ENCODE measurements around the gene FAM20B. TPM values are rescaled to one million over a fixed set of nuclear protein-coding genes. Genes with fewer than 3 reads are reported as not detected.
A peak's percentile ranks its signal among the peaks of the same experiment; 100 is the strongest.

The FAM20B gene
- total RNA-seq, 1 donor from 2014 or later = 31.4 TPM

DNA sequence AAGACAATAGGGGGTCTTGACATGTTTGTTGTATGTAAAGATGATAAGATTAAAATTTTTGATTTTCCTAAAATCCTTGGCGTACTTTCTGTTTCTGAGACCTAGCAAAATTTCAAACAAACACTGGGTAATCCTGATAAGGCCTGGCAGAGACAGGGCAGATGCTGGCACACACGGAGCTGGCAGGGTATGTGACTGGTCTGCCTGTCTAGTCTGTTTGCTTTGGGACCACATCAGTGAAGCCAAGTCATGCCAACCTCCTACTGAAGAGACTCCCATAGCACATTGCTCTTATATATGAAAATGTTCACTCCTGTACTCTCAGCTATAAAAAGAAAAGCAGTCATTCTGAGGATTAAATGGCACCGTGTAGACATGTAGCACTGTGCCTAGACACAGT, 70.2 kb downstream of the FAM20B start:
- H3K36me3 Mint-ChIP-seq (ENCODE audit: low read depth, unreplicated experiment) = peaks cover 58% of the 10 kb centered on the region
- peaks cover 26% of the 10 kb centered on the region for H3K4me1 Mint-ChIP-seq (ENCODE audit: unreplicated experiment)
- no peaks in the 10 kb centered on the region for H3K9me3 Mint-ChIP-seq (ENCODE audit: unreplicated experiment)
- no peak overlapping the region for H3K27ac Mint-ChIP-seq (ENCODE audit: unreplicated experiment)
- no peak for DNase-seq (ENCODE audit: low spot score)
- H3K27me3 Mint-ChIP-seq (ENCODE audit: unreplicated experiment) = peaks cover 14% of the 10 kb centered on the region
- H3K4me3 Mint-ChIP-seq (ENCODE audit: unreplicated experiment) = peak overlapping the region; percentile 47
- TF ChIP-seq, protein P1, sequence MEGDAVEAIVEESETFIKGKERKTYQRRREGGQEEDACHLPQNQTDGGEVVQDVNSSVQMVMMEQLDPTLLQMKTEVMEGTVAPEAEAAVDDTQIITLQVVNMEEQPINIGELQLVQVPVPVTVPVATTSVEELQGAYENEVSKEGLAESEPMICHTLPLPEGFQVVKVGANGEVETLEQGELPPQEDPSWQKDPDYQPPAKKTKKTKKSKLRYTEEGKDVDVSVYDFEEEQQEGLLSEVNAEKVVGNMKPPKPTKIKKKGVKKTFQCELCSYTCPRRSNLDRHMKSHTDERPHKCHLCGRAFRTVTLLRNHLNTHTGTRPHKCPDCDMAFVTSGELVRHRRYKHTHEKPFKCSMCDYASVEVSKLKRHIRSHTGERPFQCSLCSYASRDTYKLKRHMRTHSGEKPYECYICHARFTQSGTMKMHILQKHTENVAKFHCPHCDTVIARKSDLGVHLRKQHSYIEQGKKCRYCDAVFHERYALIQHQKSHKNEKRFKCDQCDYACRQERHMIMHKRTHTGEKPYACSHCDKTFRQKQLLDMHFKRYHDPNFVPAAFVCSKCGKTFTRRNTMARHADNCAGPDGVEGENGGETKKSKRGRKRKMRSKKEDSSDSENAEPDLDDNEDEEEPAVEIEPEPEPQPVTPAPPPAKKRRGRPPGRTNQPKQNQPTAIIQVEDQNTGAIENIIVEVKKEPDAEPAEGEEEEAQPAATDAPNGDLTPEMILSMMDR (IDR thresholded peaks at IDR 0.05; ENCODE audit: unreplicated experiment) = no peak

- Mint-ChIP-seq H3K36me3 (ENCODE audit: low read depth, unreplicated experiment) (peaks cover 49% of the 10 kb centered on the region), H3K4me1 (ENCODE audit: unreplicated experiment) (peaks cover 16% of the 10 kb centered on the region), H3K9me3 (ENCODE audit: unreplicated experiment) (no peaks in the 10 kb centered on the region), H3K27me3 (ENCODE audit: unreplicated experiment) (peaks cover 8% of the 10 kb centered on the region), H3K4me3 (ENCODE audit: unreplicated experiment) (no peak overlapping the region), H3K27ac (ENCODE audit: unreplicated experiment) (peak overlapping the region; percentile 2)
- DNase-seq (ENCODE audit: low spot score) = no peak
- TF ChIP-seq, protein P1 (IDR thresholded peaks at IDR 0.05; ENCODE audit: unreplicated experiment) = no peak
Measured at GRCh38 chr1:179099891-179100290, 74.2 kb downstream of the FAM20B start.

GRCh38 chr1:179101566-179101965, 75.9 kb downstream of the FAM20B start:
- Mint-ChIP-seq H3K36me3 (ENCODE audit: low read depth, unreplicated experiment) (peaks cover 46% of the 10 kb centered on the region), H3K4me3 (ENCODE audit: unreplicated experiment) (no peak overlapping the region), H3K9me3 (ENCODE audit: unreplicated experiment) (no peaks in the 10 kb centered on the region), H3K4me1 (ENCODE audit: unreplicated experiment) (peaks cover 7% of the 10 kb centered on the region), H3K27ac (ENCODE audit: unreplicated experiment) (no peak overlapping the region), H3K27me3 (ENCODE audit: unreplicated experiment) (peaks cover 7% of the 10 kb centered on the region)
- no peak for DNase-seq (ENCODE audit: low spot score)
- TF ChIP-seq, protein P1 (IDR thresholded peaks at IDR 0.05; ENCODE audit: unreplicated experiment) = no peak

GRCh38 chr1:179103999-179104398, 78.3 kb downstream of the FAM20B start:
- no peak for DNase-seq (ENCODE audit: low spot score)
- Mint-ChIP-seq H3K4me1 (ENCODE audit: unreplicated experiment) (peaks cover 7% of the 10 kb centered on the region), H3K27me3 (ENCODE audit: unreplicated experiment) (peaks cover 10% of the 10 kb centered on the region), H3K27ac (ENCODE audit: unreplicated experiment) (no peak overlapping the region), H3K4me3 (ENCODE audit: unreplicated experiment) (no peak overlapping the region), H3K36me3 (ENCODE audit: low read depth, unreplicated experiment) (peaks cover 53% of the 10 kb centered on the region), H3K9me3 (ENCODE audit: unreplicated experiment) (no peaks in the 10 kb centered on the region)
- TF ChIP-seq, protein P1 (IDR thresholded peaks at IDR 0.05; ENCODE audit: unreplicated experiment) = no peak

DNA sequence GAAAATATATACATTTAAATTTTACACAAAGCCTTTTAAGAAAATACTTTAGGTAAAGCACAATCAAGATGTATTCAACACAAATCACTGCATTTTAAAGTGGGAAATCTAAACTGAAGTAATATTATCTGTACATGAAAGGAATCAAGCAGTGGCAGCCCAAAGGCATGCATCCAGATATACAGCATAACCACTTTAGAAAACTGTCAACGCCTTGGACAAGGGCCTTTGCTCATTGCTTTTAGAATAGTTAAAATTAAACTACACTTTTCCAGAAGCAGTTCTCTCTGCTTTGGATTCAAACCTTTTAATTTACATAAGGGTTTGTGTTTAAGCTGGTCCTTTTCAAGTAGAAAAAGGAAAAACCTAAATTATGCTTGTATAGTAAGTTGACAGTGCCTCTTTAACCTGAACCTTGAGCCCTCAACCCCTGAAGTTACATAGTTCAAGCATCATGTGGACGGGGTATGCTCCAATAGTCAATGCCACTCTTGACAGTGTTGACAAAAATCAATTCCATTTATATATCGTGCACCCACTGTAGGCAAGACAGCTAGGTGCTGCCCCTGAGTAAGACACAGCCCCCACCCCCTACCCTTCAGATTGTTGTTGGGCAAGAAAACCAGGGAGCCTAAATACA, 79.0 kb downstream of the FAM20B start:
- peaks cover 7% of the 10 kb centered on the region for H3K4me1 Mint-ChIP-seq (ENCODE audit: unreplicated experiment)
- no peaks in the 10 kb centered on the region for H3K9me3 Mint-ChIP-seq (ENCODE audit: unreplicated experiment)
- no peak for DNase-seq (ENCODE audit: low spot score)
- H3K27ac Mint-ChIP-seq (ENCODE audit: unreplicated experiment) = no peak overlapping the region
- H3K4me3 Mint-ChIP-seq (ENCODE audit: unreplicated experiment) = no peak overlapping the region
- TF ChIP-seq, protein P1 (IDR thresholded peaks at IDR 0.05; ENCODE audit: unreplicated experiment) = no peak
- peaks cover 12% of the 10 kb centered on the region for H3K27me3 Mint-ChIP-seq (ENCODE audit: unreplicated experiment)
- peaks cover 52% of the 10 kb centered on the region for H3K36me3 Mint-ChIP-seq (ENCODE audit: low read depth, unreplicated experiment)

Data from endothelial cell (in vitro differentiated cells).